NB4 (cell line): ENCODE results near the gene SCN1B.

Source experiments
- MYC ChIP-seq: IDR thresholded peaks from 2 replicates; pipeline ENCODE4 v1.6.1; 2011; ENCODE audit warnings: low read depth, low read length
- TF ChIP-seq, protein P1 (sequence below): IDR thresholded peaks from one replicate; pipeline ENCODE4 v1.5.1; 2012; ENCODE audit warnings: low read depth, low read length

DNA sequence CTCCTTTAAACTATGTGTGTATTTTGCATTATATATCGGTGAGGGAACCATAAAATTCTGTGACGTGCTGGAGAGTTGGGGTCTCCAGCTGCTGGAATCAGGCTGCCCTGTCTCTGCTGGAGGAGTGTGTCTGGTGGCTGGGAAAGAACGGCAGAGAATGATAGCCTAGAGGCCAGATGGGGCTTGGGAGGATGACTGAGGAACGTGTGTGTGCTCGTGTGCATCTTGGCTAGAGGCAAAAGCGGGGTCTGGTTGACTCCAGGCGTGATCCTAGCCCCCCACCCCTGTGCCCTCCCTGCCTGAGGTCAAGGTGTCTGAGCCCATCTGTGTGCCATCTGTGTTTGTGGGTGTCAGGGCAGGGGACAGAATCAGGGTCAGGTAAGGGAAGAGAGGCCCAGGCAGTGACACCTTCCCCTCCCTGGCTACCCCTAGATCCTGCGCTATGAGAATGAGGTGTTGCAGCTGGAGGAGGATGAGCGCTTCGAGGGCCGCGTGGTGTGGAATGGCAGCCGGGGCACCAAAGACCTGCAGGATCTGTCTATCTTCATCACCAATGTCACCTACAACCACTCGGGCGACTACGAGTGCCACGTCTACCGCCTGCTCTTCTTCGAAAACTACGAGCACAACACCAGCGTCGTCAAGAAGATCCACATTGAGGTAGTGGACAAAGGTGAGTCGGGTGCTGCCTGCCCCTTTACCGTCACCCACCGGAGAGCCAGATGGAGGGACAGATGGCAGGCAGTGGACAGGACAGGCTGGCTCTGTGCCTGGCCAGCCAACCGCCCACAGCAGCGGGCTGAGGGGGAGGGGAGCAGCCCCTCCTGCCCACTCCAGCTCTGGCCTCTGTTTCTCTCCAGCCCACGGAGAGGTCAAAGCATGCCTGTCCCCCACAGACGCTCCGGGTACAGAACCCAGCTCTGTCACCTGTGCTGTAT lies 3.1 kb downstream of the SCN1B start:
- TF ChIP-seq, protein P1, sequence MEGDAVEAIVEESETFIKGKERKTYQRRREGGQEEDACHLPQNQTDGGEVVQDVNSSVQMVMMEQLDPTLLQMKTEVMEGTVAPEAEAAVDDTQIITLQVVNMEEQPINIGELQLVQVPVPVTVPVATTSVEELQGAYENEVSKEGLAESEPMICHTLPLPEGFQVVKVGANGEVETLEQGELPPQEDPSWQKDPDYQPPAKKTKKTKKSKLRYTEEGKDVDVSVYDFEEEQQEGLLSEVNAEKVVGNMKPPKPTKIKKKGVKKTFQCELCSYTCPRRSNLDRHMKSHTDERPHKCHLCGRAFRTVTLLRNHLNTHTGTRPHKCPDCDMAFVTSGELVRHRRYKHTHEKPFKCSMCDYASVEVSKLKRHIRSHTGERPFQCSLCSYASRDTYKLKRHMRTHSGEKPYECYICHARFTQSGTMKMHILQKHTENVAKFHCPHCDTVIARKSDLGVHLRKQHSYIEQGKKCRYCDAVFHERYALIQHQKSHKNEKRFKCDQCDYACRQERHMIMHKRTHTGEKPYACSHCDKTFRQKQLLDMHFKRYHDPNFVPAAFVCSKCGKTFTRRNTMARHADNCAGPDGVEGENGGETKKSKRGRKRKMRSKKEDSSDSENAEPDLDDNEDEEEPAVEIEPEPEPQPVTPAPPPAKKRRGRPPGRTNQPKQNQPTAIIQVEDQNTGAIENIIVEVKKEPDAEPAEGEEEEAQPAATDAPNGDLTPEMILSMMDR = no peak
- no peak for TF ChIP-seq MYC
